A549 (cell line): ENCODE results near the gene ZNF180.

Experiments
- KDM1A ChIP-seq: fragments of 200-600 bp; sonication (generic); IDR thresholded peaks from 2 replicates; pipeline ENCODE4 v1.6.1; 2016; ENCODE audit warnings: low read depth, mild to moderate bottlenecking
- TF ChIP-seq, protein P1 (sequence below): fragments of >200 bp; sonication (Bioruptor Twin); formaldehyde crosslinking; IDR thresholded peaks from 3 replicates; pipeline ENCODE4 v1.5.1; 2016

DNA sequence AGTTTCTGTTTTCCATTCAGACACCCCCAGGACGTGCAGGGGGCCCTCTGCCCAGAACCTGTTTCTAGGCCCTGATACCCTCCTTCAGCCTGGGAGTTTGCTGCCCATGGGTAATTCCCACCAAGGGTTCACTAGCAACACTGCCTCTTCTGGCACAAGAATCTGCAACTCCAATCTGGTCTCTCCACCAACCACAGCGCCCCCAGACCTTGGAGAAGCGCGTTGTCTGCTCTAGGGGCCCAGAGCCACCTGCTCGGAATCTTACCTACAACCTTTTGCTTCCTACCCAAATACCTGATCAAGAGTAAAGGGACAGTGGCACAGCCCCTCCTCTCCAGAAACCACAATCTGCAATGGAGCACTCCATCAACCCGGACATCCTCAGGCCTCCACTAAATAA is 763 bp downstream of the ZNF180 start:
- TF ChIP-seq, protein P1, sequence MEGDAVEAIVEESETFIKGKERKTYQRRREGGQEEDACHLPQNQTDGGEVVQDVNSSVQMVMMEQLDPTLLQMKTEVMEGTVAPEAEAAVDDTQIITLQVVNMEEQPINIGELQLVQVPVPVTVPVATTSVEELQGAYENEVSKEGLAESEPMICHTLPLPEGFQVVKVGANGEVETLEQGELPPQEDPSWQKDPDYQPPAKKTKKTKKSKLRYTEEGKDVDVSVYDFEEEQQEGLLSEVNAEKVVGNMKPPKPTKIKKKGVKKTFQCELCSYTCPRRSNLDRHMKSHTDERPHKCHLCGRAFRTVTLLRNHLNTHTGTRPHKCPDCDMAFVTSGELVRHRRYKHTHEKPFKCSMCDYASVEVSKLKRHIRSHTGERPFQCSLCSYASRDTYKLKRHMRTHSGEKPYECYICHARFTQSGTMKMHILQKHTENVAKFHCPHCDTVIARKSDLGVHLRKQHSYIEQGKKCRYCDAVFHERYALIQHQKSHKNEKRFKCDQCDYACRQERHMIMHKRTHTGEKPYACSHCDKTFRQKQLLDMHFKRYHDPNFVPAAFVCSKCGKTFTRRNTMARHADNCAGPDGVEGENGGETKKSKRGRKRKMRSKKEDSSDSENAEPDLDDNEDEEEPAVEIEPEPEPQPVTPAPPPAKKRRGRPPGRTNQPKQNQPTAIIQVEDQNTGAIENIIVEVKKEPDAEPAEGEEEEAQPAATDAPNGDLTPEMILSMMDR: no peak
- no peak for TF ChIP-seq KDM1A
